K562 (cell line): ENCODE measurements around the gene ZSCAN29. TPM values are rescaled to one million over a fixed set of nuclear protein-coding genes. Genes with fewer than 3 reads are reported as not detected.

ENCODE experiments used
- ARNT ChIP-seq, 2 experiments: fragments of 450-650 bp; IDR thresholded peaks; 2 replicates each; pipeline ENCODE4 v1.6.1; 2016; ENCODE audit warnings: mild to moderate bottlenecking in 1 of 2
- BRD4 ChIP-seq: fragments of 200-600 bp; sonication (generic); IDR thresholded peaks from 2 replicates; pipeline ENCODE4 v1.6.1; 2017; ENCODE audit warnings: inconsistent platforms
- CBFB ChIP-seq: sonication (generic); formaldehyde crosslinking; IDR thresholded peaks from 2 replicates; pipeline ENCODE4 v1.4.0; 2020; ENCODE audit warnings: mild to moderate bottlenecking, missing genetic modification reagents
- CBX2 ChIP-seq: fragments of 200-600 bp; sonication (generic); IDR thresholded peaks from one replicate; pipeline ENCODE4 v1.6.1; 2012; ENCODE audit warnings: mild to moderate bottlenecking, low read length, inconsistent platforms; ENCODE audit not compliant: insufficient read depth, poor library complexity, severe bottlenecking
- CLOCK ChIP-seq: fragments of 250-450 bp; sonication (Bioruptor Pico); IDR thresholded peaks from 2 replicates; pipeline ENCODE4 v1.4.0; 2020; ENCODE audit warnings: mild to moderate bottlenecking, moderate library complexity, borderline replicate concordance
- CREB3L1 ChIP-seq: fragments of 450-650 bp; IDR thresholded peaks from 2 replicates; pipeline ENCODE4 v1.6.1; 2014; ENCODE audit warnings: low read depth, mild to moderate bottlenecking, moderate library complexity, borderline replicate concordance
- CREBBP ChIP-seq: IDR thresholded peaks from one replicate; pipeline ENCODE4 v1.6.1; 2012; ENCODE audit warnings: low read depth, mild to moderate bottlenecking, control low read depth, inconsistent platforms, low read length
- FOXP1 ChIP-seq: sonication (generic); formaldehyde crosslinking; IDR thresholded peaks from 2 replicates; pipeline ENCODE4 v1.8.0; 2022; ENCODE audit warnings: mild to moderate bottlenecking, missing genetic modification reagents
- HDGF ChIP-seq: fragments of 450-650 bp; IDR thresholded peaks from 2 replicates; pipeline ENCODE4 v1.6.1; 2016
- KAT8 ChIP-seq: fragments of 450-650 bp; IDR thresholded peaks from 2 replicates; pipeline ENCODE4 v1.6.1; 2016; ENCODE audit warnings: low read depth, mild to moderate bottlenecking
- MAX ChIP-seq: sonication (generic); formaldehyde crosslinking; IDR thresholded peaks from 2 replicates; pipeline ENCODE4 v1.9.0; 2022; ENCODE audit warnings: mild to moderate bottlenecking, missing genetic modification reagents
- MTA1 ChIP-seq: fragments of 450-650 bp; IDR thresholded peaks from 2 replicates; pipeline ENCODE4 v1.6.1; 2017; ENCODE audit warnings: borderline replicate concordance
- NFE2 ChIP-seq: IDR thresholded peaks from 2 replicates; pipeline ENCODE4 v1.6.1; 2014; ENCODE audit warnings: antibody characterized with exemption, low read depth
- PKNOX1 ChIP-seq: fragments of 450-650 bp; IDR thresholded peaks from 2 replicates; pipeline ENCODE4 v1.6.1; 2016
- RCOR1 ChIP-seq, 2 experiments: IDR thresholded peaks; 2 replicates each; pipeline ENCODE4 v1.6.1; 2012; ENCODE audit warnings: low read depth in 2 of 2, low read length in 2 of 2, borderline replicate concordance in 1 of 2, improper control_type of control experiment in 1 of 2
- SMARCC2 ChIP-seq: fragments of 450-650 bp; IDR thresholded peaks from 2 replicates; pipeline ENCODE4 v1.6.1; 2017; ENCODE audit warnings: antibody characterized with exemption, moderate library complexity, mild to moderate bottlenecking, low read depth
- SP2 ChIP-seq: IDR thresholded peaks from 2 replicates; pipeline ENCODE4 v1.6.1; 2011; ENCODE audit warnings: mild to moderate bottlenecking, low read depth, low read length, moderate library complexity; ENCODE audit not compliant: poor library complexity, severe bottlenecking; ENCODE audit errors: extremely low read depth
- SREBF2 ChIP-seq: sonication (generic); formaldehyde crosslinking; IDR thresholded peaks from 2 replicates; pipeline ENCODE4 v1.4.0; 2020; ENCODE audit warnings: mild to moderate bottlenecking, missing genetic modification reagents
- TEAD1 ChIP-seq, 2 experiments: fragments of 450-650 bp in 1 of 2; sonication (generic) in 1 of 2; formaldehyde crosslinking; IDR thresholded peaks; 2 replicates each; pipeline versions ENCODE4 v1.4.0 to v1.8.0; 2020 to 2022; ENCODE audit warnings: mild to moderate bottlenecking in 2 of 2, missing genetic modification reagents in 1 of 2
- TRIM28 ChIP-seq: fragments of 450-650 bp; IDR thresholded peaks from 2 replicates; pipeline ENCODE4 v1.6.1; 2017
- XRCC4 ChIP-seq: IDR thresholded peaks from one replicate; pipeline ENCODE4 v1.6.1; 2011; ENCODE audit not compliant: insufficient read depth, insufficient read length; ENCODE audit errors: extremely low read depth
- ZNF133 ChIP-seq: fragments of 250-450 bp; sonication (Bioruptor Pico); IDR thresholded peaks from 2 replicates; pipeline ENCODE4 v1.4.0; 2020; ENCODE audit warnings: mild to moderate bottlenecking
- ZNF146 ChIP-seq: IDR thresholded peaks from one replicate; pipeline ENCODE4 v1.6.1; 2018; ENCODE audit warnings: missing compliant biosample characterization; ENCODE audit not compliant: unreplicated experiment
- ZNF57 ChIP-seq: fragments of 450-650 bp; formaldehyde crosslinking; IDR thresholded peaks from 2 replicates; pipeline ENCODE4 v1.4.0; 2020; ENCODE audit warnings: mild to moderate bottlenecking, moderate library complexity
- ZNF589 ChIP-seq: fragments of 200-800 bp; sonication (Bioruptor generic); IDR thresholded peaks from 2 replicates; pipeline ENCODE4 v1.6.1; 2016; ENCODE audit warnings: low read depth, missing genetic modification characterization, missing compliant biosample characterization
- ZNF695 ChIP-seq: fragments of 450-650 bp; formaldehyde crosslinking; IDR thresholded peaks from 2 replicates; pipeline ENCODE4 v1.4.0; 2020; ENCODE audit warnings: mild to moderate bottlenecking, moderate library complexity
- polyA plus RNA-seq, 8 experiments: library from polyadenylated mRNA; depleted of rRNA in 4 of 8; stranded (reverse) in 5 of 8; unstranded in 3 of 8; fragments of >200 nt; fragmentation: Nextera tagmentation in 2 of 8; fragmentation: Illumina TruSeq in 1 of 8; extraction: Ambion mirVana in 2 of 8; extraction: Trizol in 1 of 8; gene quantifications; 2 replicates each; pipeline versions ENCODE4 v1.2.1 to v1.2.3, GENCODE V29; 2011 to 2014; ENCODE audit warnings: inconsistent platforms in 1 of 8, missing spikeins in 1 of 8
- total RNA-seq, 7 experiments: library from RNA; depleted of rRNA in 6 of 7; stranded (reverse); fragments of >200 nt in 6 of 7; fragmentation: Illumina TruSeq in 2 of 7; extraction: Trizol in 2 of 7; gene quantifications; 2 replicates each; pipeline versions ENCODE4 v1.2.1 to v1.2.3, GENCODE V29; 2011 to 2021; ENCODE audit warnings: low replicate concordance in 1 of 7

Gene ZSCAN29
- total and polyA plus RNA-seq, 9 of the 15 experiments (the other 6 are each of a cell fraction or from before 2014, with no cell fraction given) = 2.5 to 28.6 (median 19.7) TPM

DNA sequence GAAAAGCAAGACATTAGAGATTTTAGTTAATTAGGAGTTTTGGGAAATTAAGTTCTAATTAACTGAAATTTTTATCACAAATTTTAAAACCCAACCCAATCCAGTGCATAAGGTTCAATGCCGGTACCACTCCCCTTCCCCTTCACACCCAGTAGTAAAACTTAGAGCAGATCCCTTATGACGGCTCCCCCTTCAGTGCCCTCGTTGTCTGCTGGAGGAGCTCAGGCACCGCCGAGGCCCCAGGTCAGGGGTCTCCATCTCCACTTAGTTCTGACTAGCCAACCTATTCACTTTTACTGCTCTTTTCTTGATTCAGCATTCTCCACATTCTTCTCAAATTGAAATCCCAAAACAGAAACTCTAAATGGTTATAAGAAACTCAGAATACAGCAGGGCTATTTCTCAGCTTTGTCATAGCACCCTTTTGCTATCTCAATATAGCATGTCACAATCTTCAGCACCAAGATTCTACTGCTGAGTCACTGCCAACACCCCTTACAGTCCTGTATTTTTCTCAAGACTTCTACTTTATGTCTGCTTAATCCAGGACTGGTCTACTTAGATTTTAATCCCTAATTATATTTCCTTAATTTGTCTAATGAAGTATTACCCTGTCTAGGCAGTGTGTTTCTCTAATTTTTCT, 39.9 kb upstream of the ZSCAN29 start (continued):
- no peak for TF ChIP-seq TRIM28
- TF ChIP-seq RCOR1 (IDR thresholded peaks at IDR 0.05; ENCODE audit: borderline replicate concordance in 1 of 2, low read depth in 2 of 2, low read length in 2 of 2) = no peak
- TF ChIP-seq SMARCC2 = peak; percentile 53
- TF ChIP-seq PKNOX1 = peak; percentile 32
- peak; percentile 97 for TF ChIP-seq NFE2
- TF ChIP-seq ARNT (IDR thresholded peaks at IDR 0.05) = peak in 1 of 2 experiments; percentile 36; a peak in 1 of 4 replicates
- TF ChIP-seq ZNF57 (CRISPR knock-in tag) = no peak
- TF ChIP-seq KAT8 = no peak
- no peak for TF ChIP-seq HDGF
- TF ChIP-seq ZNF695 (CRISPR knock-in tag) = no peak
- no peak for TF ChIP-seq FOXP1 (CRISPR knock-in tag)
- TF ChIP-seq CREB3L1 = no peak
- no peak for TF ChIP-seq CLOCK (CRISPR knock-in tag)
- no peak for TF ChIP-seq MAX
- no peak for TF ChIP-seq TEAD1 (CRISPR knock-in tag; IDR thresholded peaks at IDR 0.05)
- TF ChIP-seq XRCC4 = no peak
- TF ChIP-seq MTA1 = no peak
- no peak for TF ChIP-seq CBFB
- no peak for TF ChIP-seq SREBF2
- TF ChIP-seq BRD4 = no peak
- TF ChIP-seq CBX2 = no peak
- TF ChIP-seq SP2 = no peak
- no peak for TF ChIP-seq CREBBP
- TF ChIP-seq ZNF133 = no peak
- no peak for TF ChIP-seq ZNF589
- TF ChIP-seq ZNF146 (CRISPR knock-in tag) = no peak
